ENCODE measurements around the gene ARHGEF39.

- TF ChIP-seq, protein P1, sequence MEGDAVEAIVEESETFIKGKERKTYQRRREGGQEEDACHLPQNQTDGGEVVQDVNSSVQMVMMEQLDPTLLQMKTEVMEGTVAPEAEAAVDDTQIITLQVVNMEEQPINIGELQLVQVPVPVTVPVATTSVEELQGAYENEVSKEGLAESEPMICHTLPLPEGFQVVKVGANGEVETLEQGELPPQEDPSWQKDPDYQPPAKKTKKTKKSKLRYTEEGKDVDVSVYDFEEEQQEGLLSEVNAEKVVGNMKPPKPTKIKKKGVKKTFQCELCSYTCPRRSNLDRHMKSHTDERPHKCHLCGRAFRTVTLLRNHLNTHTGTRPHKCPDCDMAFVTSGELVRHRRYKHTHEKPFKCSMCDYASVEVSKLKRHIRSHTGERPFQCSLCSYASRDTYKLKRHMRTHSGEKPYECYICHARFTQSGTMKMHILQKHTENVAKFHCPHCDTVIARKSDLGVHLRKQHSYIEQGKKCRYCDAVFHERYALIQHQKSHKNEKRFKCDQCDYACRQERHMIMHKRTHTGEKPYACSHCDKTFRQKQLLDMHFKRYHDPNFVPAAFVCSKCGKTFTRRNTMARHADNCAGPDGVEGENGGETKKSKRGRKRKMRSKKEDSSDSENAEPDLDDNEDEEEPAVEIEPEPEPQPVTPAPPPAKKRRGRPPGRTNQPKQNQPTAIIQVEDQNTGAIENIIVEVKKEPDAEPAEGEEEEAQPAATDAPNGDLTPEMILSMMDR (IDR thresholded peaks at IDR 0.05; ENCODE audit: insufficient read depth, low read length): no peak
- TF ChIP-seq POLR2AphosphoS5 (IDR thresholded peaks at IDR 0.05; ENCODE audit: low read depth): no peak
Observed at GRCh38 chr9:35698231-35698630, 33.2 kb upstream of the ARHGEF39 start.
